KMS-11 (cell line): ENCODE measurements around the gene IQCB1.
A peak's percentile ranks its signal among the peaks of the same experiment; 100 is the strongest.

Experiments used
- H2AFZ ChIP-seq: fragments of 200-600 bp; sonication (generic); 2 replicates; pipeline ENCODE4 v1.6.1; 2016; ENCODE audit warnings: antibody characterized with exemption, mixed run types, low read depth
- H3K27ac ChIP-seq: fragments of 200-600 bp; sonication (generic); 2 replicates; pipeline ENCODE4 v1.6.1; 2016; ENCODE audit warnings: mild to moderate bottlenecking, mixed run types
- H3K27me3 ChIP-seq: fragments of 200-600 bp; sonication (generic); 2 replicates; pipeline ENCODE4 v1.6.1; 2017; ENCODE audit warnings: mild to moderate bottlenecking, low read depth, mixed run types, moderate library complexity; ENCODE audit not compliant: insufficient read depth
- H3K36me3 ChIP-seq: fragments of 200-600 bp; sonication (generic); 2 replicates; pipeline ENCODE4 v1.6.1; 2017; ENCODE audit warnings: mild to moderate bottlenecking, mixed run types; ENCODE audit not compliant: insufficient read depth
- H3K4me1 ChIP-seq: fragments of 200-600 bp; sonication (generic); 2 replicates; pipeline ENCODE4 v1.6.1; 2016; ENCODE audit warnings: mild to moderate bottlenecking, low read depth, mixed run types; ENCODE audit not compliant: poor library complexity, severe bottlenecking
- H3K4me2 ChIP-seq: fragments of 200-600 bp; sonication (generic); 2 replicates; pipeline ENCODE4 v1.7.0; 2016; ENCODE audit warnings: mild to moderate bottlenecking, mixed run types
- H3K4me3 ChIP-seq: fragments of 200-600 bp; sonication (generic); IDR thresholded peaks from 2 replicates; pipeline ENCODE4 v1.6.1; 2017; ENCODE audit warnings: low read depth, low read length, mixed read lengths; ENCODE audit not compliant: insufficient read depth
- H3K79me2 ChIP-seq: fragments of 200-600 bp; sonication (generic); 2 replicates; pipeline ENCODE4 v1.6.1; 2016; ENCODE audit warnings: low read depth, mixed run types; ENCODE audit not compliant: insufficient read depth
- H3K9ac ChIP-seq: fragments of 200-600 bp; sonication (generic); 2 replicates; pipeline ENCODE4 v1.6.1; 2016; ENCODE audit warnings: mild to moderate bottlenecking, mixed run types
- H4K20me1 ChIP-seq: fragments of 200-600 bp; sonication (generic); 2 replicates; pipeline ENCODE4 v1.6.1; 2016; ENCODE audit warnings: mild to moderate bottlenecking, mixed run types; ENCODE audit not compliant: insufficient read depth
- TF ChIP-seq, protein P1 (sequence below): fragments of 200-600 bp; sonication (generic); conservative IDR thresholded peaks from 2 replicates; pipeline ENCODE4 v1.6.1; 2017; ENCODE audit warnings: low read depth, mild to moderate bottlenecking, antibody characterized with exemption, low read length, moderate library complexity, mixed read lengths

Gene IQCB1

DNA sequence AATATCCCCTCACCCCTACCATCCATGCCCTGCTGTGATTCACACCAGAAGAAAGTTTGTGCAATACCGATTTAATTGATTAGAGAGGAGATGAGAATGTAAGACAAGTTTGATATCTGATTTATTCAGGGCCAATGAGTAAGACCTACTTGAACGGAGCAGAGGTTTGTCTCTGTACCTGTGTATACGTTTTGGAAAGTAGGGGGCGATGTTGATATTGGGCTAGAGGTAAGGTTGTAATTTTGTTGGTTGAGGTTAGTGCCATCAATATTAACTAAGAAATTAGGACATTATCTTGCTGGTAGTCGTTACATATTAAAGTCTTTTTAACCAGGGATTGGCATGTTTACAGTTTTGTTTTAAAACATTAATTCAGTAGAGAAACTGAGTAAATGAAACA, 20.7 kb upstream of the IQCB1 start:
- Histone ChIP-seq H3K4me1 (no peaks in the 10 kb centered on the region), H3K27ac (no peak overlapping the region), H3K4me2 (no peak overlapping the region), H3K36me3 (no peaks in the 10 kb centered on the region), H2AFZ (no peak overlapping the region), H3K27me3 (no peaks in the 10 kb centered on the region), H4K20me1 (no peaks in the 10 kb centered on the region), H3K9ac (no peak overlapping the region), H3K79me2 (no peaks in the 10 kb centered on the region), H3K4me3 (no peak overlapping the region)
- TF ChIP-seq, protein P1, sequence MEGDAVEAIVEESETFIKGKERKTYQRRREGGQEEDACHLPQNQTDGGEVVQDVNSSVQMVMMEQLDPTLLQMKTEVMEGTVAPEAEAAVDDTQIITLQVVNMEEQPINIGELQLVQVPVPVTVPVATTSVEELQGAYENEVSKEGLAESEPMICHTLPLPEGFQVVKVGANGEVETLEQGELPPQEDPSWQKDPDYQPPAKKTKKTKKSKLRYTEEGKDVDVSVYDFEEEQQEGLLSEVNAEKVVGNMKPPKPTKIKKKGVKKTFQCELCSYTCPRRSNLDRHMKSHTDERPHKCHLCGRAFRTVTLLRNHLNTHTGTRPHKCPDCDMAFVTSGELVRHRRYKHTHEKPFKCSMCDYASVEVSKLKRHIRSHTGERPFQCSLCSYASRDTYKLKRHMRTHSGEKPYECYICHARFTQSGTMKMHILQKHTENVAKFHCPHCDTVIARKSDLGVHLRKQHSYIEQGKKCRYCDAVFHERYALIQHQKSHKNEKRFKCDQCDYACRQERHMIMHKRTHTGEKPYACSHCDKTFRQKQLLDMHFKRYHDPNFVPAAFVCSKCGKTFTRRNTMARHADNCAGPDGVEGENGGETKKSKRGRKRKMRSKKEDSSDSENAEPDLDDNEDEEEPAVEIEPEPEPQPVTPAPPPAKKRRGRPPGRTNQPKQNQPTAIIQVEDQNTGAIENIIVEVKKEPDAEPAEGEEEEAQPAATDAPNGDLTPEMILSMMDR = peak; percentile 44; the same call in 1 of the 2 replicates

DNA sequence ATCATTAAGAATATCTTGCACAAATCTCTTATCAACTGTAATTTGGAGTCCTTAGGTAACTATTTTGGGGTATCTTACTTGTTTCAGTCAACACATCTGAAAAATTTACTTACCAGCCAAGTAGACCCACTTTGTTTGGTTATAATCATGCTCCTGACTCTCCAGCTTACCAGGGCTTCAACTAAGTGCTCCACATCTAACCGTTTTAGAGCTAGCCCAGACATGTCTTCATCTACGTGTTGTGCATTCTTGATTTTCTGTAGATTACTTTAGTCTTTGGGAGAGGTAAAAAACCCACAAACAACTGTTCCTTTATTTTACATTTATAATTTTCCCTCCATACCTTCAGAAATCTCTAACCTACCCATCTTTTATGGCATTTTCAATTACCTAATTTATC, 17.4 kb upstream of the IQCB1 start:
- no peaks in the 10 kb centered on the region for H3K36me3 ChIP-seq
- H3K4me1 ChIP-seq = no peaks in the 10 kb centered on the region
- TF ChIP-seq, protein P1 = no peak
- no peaks in the 10 kb centered on the region for H3K79me2 ChIP-seq
- no peak overlapping the region for H3K27ac ChIP-seq
- no peak overlapping the region for H2AFZ ChIP-seq
- no peaks in the 10 kb centered on the region for H3K27me3 ChIP-seq
- H3K4me3 ChIP-seq = no peak overlapping the region
- H4K20me1 ChIP-seq = no peaks in the 10 kb centered on the region
- H3K9ac ChIP-seq = no peak overlapping the region
- H3K4me2 ChIP-seq = no peak overlapping the region

DNA sequence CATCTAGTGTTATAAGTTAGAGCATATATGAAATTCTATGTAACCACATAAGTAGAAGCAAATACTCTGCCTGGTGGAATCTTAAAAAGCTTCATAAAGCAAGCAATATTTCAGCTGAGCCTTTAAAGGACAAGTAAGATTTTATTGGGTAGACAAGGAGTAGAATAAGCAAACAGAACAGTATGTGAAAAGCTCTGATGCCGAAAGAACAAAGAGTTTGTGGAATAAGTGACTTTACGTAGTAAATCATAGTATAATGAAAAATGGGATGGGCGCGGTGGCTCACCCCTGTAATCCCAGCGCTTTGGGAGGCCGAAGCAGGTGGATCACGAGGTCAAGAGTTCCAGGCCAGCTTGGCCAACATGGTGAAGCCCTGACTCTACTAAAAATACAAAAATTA, 10.0 kb upstream of the IQCB1 start:
- Histone ChIP-seq H3K4me3 (no peak overlapping the region), H3K4me2 (no peak overlapping the region), H3K36me3 (no peaks in the 10 kb centered on the region), H2AFZ (no peak overlapping the region), H3K4me1 (no peaks in the 10 kb centered on the region), H3K9ac (no peak overlapping the region), H3K79me2 (no peaks in the 10 kb centered on the region), H4K20me1 (no peaks in the 10 kb centered on the region), H3K27ac (no peak overlapping the region), H3K27me3 (no peaks in the 10 kb centered on the region)
- TF ChIP-seq, protein P1 = no peak

DNA sequence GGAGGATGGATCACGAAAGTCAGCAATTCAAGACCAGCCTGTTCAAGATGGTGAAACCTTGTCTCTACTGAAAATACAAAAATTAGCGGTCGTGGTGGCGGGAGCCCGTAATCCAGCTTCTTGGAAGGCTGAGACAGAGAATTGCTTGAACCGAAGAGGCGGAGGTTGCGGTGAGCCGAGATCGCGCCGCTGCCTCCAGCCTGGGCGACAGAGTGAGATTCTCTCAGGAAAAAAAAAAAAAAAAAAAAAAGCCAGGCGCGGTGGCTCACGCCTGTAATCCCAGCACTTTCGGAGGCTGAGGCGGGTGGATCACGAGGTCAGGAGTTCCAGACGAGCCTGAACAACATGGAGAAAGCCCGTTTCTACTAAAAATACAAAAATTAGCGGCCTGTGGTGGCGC, 5.1 kb upstream of the IQCB1 start:
- Histone ChIP-seq H3K27me3 (no peaks in the 10 kb centered on the region), H3K4me3 (no peak overlapping the region), H3K36me3 (no peaks in the 10 kb centered on the region), H4K20me1 (no peaks in the 10 kb centered on the region), H2AFZ (no peak overlapping the region), H3K79me2 (no peaks in the 10 kb centered on the region), H3K4me1 (peaks cover 11% of the 10 kb centered on the region), H3K4me2 (no peak overlapping the region), H3K27ac (no peak overlapping the region), H3K9ac (no peak overlapping the region)
- TF ChIP-seq, protein P1 = no peak
